ENCODE results near the gene B3GNT5. TPM values are rescaled to one million over a fixed set of nuclear protein-coding genes. Genes with fewer than 3 reads are reported as not detected.

Gene B3GNT5
- total and polyA plus RNA-seq, 9 of the 15 experiments (the other 6 are each of a cell fraction or from before 2014, with no cell fraction given): 8.8 to 23.8 (median 14.4) TPM

DNA sequence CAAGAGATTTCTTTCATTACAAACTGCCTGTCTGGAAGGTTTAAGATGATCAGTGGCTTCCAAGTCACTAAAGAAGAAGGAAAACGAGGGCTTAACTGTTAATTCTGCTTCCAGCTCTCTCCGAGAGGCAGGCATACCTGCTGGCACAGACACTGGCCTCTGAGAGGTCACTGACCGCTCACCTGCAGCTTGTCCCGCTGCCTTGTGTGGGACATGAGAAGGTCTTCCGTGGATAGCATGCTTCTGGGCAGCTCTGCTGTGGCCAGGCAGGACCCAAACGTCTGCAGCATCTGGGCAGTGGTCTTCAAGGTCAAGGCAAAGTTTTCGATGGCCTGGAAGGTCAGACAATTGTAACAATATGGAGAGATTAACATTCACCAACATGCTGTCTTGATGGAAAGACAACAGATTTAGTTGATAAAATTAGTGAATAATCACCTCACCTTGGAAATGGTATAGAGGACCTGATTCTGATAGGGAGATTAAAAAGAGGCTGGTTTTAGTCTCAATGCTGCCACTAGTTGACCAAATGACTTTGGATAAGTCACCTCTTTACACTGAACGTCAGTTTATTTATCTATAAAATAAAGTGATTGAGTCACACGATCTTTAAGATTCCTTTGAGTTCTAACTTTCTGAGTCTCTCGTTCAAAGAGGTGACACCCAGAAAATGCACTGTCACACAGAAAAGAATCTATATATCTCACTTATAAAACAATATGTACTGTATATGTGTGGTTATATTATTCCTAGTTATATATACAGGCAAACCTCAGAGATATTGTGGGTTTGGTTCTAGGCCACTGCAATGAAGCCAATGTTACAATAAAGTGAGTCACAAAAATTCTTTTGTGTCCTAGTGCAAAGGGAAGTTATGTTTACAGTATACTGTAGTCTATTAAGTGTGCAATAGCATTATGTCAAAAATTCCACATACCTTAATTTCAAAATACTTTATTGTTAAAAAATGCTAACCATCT is 65.1 kb downstream of the B3GNT5 start (continued):
- TF ChIP-seq SAFB (IDR thresholded peaks at IDR 0.05; ENCODE audit: borderline replicate concordance, low read depth, low read length) (no peak), NELFE (IDR thresholded peaks at IDR 0.05; ENCODE audit: insufficient read depth, insufficient read length) (no peak), STAG1 (CRISPR knock-in tag; IDR thresholded peaks at IDR 0.05; ENCODE audit: borderline replicate concordance) (no peak)

DNA sequence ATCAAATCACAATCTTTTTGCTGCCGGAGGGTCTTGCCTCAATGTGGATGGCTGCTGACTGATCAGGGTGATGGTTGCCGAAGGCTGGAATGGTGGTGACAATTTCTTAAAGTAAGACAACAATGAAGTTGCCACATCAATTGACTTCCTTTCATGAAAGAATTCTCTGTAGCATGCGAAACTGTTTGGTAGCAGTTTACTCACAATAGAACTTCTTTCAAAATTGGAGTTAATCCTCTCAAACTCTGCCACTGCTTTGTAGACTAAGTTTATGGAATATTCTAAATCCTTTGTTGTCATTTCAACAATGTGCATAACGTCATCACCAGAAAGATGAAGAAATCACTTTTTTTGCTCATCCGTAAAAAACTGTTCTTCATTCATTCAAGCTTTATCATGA is 65.8 kb downstream of the B3GNT5 start:
- H4K20me1 ChIP-seq (replicated peaks; ENCODE audit: control insufficient read depth, insufficient read depth, low read length): no peaks in the 10 kb centered on the region
- CTCF ChIA-PET (ENCODE audit: low intra/inter-chr PET ratio): no interaction called here
- BruUV-seq (replicated peaks): no TSS peak
- no peaks in the 10 kb centered on the region; the same call in 2 of the 3 replicates for H3K36me3 ChIP-seq (ENCODE audit: control insufficient read depth, insufficient read depth, low read length)
- FAIRE-seq (no peak), ATAC-seq (no peak), DNase-seq (ENCODE audit: extremely low read depth in 1 of 4, low spot score in 3 of 4) (no peak)
- TF ChIP-seq NFE2L1 (tag; IDR thresholded peaks at IDR 0.05; ENCODE audit: borderline replicate concordance, low read depth): no peak
- TF ChIP-seq ZC3H4 (CRISPR knock-in tag; IDR thresholded peaks at IDR 0.05; ENCODE audit: borderline replicate concordance): no peak
- TF ChIP-seq, protein P1, sequence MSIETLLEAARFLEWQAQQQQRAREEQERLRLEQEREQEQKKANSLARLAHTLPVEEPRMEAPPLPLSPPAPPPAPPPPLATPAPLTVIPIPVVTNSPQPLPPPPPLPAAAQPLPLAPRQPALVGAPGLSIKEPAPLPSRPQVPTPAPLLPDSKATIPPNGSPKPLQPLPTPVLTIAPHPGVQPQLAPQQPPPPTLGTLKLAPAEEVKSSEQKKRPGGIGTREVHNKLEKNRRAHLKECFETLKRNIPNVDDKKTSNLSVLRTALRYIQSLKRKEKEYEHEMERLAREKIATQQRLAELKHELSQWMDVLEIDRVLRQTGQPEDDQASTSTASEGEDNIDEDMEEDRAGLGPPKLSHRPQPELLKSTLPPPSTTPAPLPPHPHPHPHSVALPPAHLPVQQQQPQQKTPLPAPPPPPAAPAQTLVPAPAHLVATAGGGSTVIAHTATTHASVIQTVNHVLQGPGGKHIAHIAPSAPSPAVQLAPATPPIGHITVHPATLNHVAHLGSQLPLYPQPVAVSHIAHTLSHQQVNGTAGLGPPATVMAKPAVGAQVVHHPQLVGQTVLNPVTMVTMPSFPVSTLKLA (conservative IDR thresholded peaks at IDR 0.05): no peak
- no peak for TF ChIP-seq XRCC5 (IDR thresholded peaks at IDR 0.05; ENCODE audit: low read depth, low read length)
- TF ChIP-seq BRD4 (IDR thresholded peaks at IDR 0.05): no peak
- TF ChIP-seq BCOR (IDR thresholded peaks at IDR 0.05): no peak
- TF ChIP-seq ZNF75A (CRISPR knock-in tag; IDR thresholded peaks at IDR 0.05): no peak
- TF ChIP-seq CBFA2T3 (IDR thresholded peaks at IDR 0.05): no peak
- TF ChIP-seq, protein P2, sequence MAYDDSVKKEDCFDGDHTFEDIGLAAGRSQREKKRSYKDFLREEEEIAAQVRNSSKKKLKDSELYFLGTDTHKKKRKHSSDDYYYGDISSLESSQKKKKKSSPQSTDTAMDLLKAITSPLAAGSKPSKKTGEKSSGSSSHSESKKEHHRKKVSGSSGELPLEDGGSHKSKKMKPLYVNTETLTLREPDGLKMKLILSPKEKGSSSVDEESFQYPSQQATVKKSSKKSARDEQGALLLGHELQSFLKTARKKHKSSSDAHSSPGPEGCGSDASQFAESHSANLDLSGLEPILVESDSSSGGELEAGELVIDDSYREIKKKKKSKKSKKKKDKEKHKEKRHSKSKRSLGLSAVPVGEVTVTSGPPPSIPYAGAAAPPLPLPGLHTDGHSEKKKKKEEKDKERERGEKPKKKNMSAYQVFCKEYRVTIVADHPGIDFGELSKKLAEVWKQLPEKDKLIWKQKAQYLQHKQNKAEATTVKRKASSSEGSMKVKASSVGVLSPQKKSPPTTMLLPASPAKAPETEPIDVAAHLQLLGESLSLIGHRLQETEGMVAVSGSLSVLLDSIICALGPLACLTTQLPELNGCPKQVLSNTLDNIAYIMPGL (CRISPR knock-in tag; IDR thresholded peaks at IDR 0.05): no peak
- no peak for TF ChIP-seq RNF2 (IDR thresholded peaks at IDR 0.05)
- TF ChIP-seq SIX5 (IDR thresholded peaks at IDR 0.05; ENCODE audit: borderline replicate concordance in 1 of 2, insufficient read depth in 1 of 2, low read depth in 1 of 2, low read length in 2 of 2): no peak
- TF ChIP-seq PHF8 (IDR thresholded peaks at IDR 0.05; ENCODE audit: borderline replicate concordance, low read length): no peak
- TF ChIP-seq ZFP1 (CRISPR knock-in tag; IDR thresholded peaks at IDR 0.05): no peak
- H3K9me1 ChIP-seq (ENCODE audit: control insufficient read depth, insufficient read depth, low read length): no peaks in the 10 kb centered on the region
- no peak overlapping the region for H2AFZ ChIP-seq (ENCODE audit: low read depth, low read length)
- H3K27ac ChIP-seq (ENCODE audit: extremely low read depth, low read depth, low read length): no peak overlapping the region
- no peaks in the 10 kb centered on the region for H3K79me2 ChIP-seq (ENCODE audit: control insufficient read depth, insufficient read depth, low read length)
- in situ Hi-C loops (cut with MboI) (no loop called here), intact Hi-C loops (cut with micrococcal nuclease) (no loop called here)
- 76% methylated on average over 5 of the region's 5 CpGs for WGBS (ENCODE audit: insufficient coverage, low coverage, missing lambda C conversion rate)
- no peak overlapping the region for H3K9ac ChIP-seq (ENCODE audit: insufficient read depth in 1 of 2, low read depth in 2 of 2, low read length in 2 of 2)
- H3K4me1 ChIP-seq (replicated peaks in 1 of 2; ENCODE audit: control insufficient read depth in 2 of 2, insufficient read depth in 2 of 2, low read length in 2 of 2): peaks cover 0 to 3% of the 10 kb centered on the region in 2 experiments; a peak in 1 of 5 replicates
- no peaks in the 10 kb centered on the region for H3K27me3 ChIP-seq (ENCODE audit: control insufficient read depth in 2 of 2, insufficient read depth in 2 of 2, low read length in 2 of 2)
- H3K4me2 ChIP-seq (ENCODE audit: insufficient read depth, low read length): no peak overlapping the region
- POLR2A ChIA-PET: interaction anchor here (0.6 kb wide), 1 partner anchor 56 kb away, joined by 3 read pairs; no protein-coding TSS in a partner anchor
- H3K4me3 ChIP-seq: no peak overlapping the region
- H3K9me3 ChIP-seq (replicated peaks; ENCODE audit: control insufficient read depth, insufficient read depth, low read depth, low read length): no peaks in the 10 kb centered on the region
